Thymus (tissue), 14 donors: ENCODE results near the gene GDF3. TPM values are rescaled to one million over a fixed set of nuclear protein-coding genes. Genes with fewer than 3 reads are reported as not detected.
"Not testable (repeated sequence)": the region's sequence is repeated elsewhere in the genome, so short reads cannot be mapped to it uniquely, and the experiment has no call there.

ENCODE experiments used
- DNase-seq, 9 donors: peaks; one replicate each; pipeline ENCODE4 v3.0.0-alpha.2; 2013; ENCODE audit warnings: low spot score in 9 of 9, low read depth in 6 of 9, missing footprints in 1 of 9
- H3K27ac ChIP-seq, 2 donors: one replicate each; pipeline ENCODE4 v1.5.1; 2013; ENCODE audit warnings: control low read depth in 1 of 2, low read depth in 1 of 2, low read length in 1 of 2, mild to moderate bottlenecking in 1 of 2, moderate library complexity in 1 of 2
- H3K27me3 ChIP-seq, 2 donors: one replicate each; pipeline ENCODE4 v1.5.1; 2013; ENCODE audit warnings: low read length in 1 of 2; ENCODE audit not compliant: control insufficient read depth in 2 of 2, insufficient read depth in 1 of 2
- H3K36me3 ChIP-seq, 2 donors: one replicate each; pipeline ENCODE4 v1.5.1; 2013; ENCODE audit warnings: low read length in 1 of 2, mild to moderate bottlenecking in 1 of 2, moderate library complexity in 1 of 2; ENCODE audit not compliant: control insufficient read depth in 2 of 2, insufficient read depth in 2 of 2
- H3K4me1 ChIP-seq, 2 donors: one replicate each; pipeline ENCODE4 v1.5.1; 2013; ENCODE audit warnings: low read length in 2 of 2; ENCODE audit not compliant: control insufficient read depth in 2 of 2, insufficient read depth in 2 of 2
- H3K4me3 ChIP-seq, 2 donors: one replicate each; pipeline ENCODE4 v1.5.1; 2013; ENCODE audit warnings: low read length in 2 of 2, control low read depth in 1 of 2, mild to moderate bottlenecking in 1 of 2
- H3K9me3 ChIP-seq, 2 donors: one replicate each; pipeline ENCODE4 v1.5.1; 2013; ENCODE audit warnings: low read length in 1 of 2, mild to moderate bottlenecking in 1 of 2; ENCODE audit not compliant: control insufficient read depth in 2 of 2, insufficient read depth in 1 of 2
- WGBS: extraction: QIAGEN DNeasy Blood & Tissue Kit; methylation state at CpG from one replicate; pipeline ENCODE4 v1.1.7; 2013; 5-methylcytosine and 5-hydroxymethylcytosine counted together
- long read RNA-seq, 10 donors: transcript quantifications; one replicate each; lab custom pipeline, GENCODE V29; 2026
- polyA plus RNA-seq: library from polyadenylated mRNA; stranded (reverse); fragments of 200-250 nt; gene quantifications from one replicate; pipeline ENCODE4 v1.2.3, GENCODE V29; 2013
- total RNA-seq: library from RNA; stranded (reverse); fragments of 120-200 nt; gene quantifications from one replicate; pipeline ENCODE4 v1.2.4, GENCODE V29; 2013
- donor health status: healthy.

The GDF3 gene
- total RNA-seq (0.24 TPM), polyA plus RNA-seq (0.37 TPM)
- long read RNA-seq, donor 1 = 0 reads
- long read RNA-seq, donor 2 = 0 reads
- long read RNA-seq, donor 3 = 0 reads
- long read RNA-seq, donor 4 = 0 reads
- long read RNA-seq, donor 5 = 0 reads
- long read RNA-seq, donor 6 = 0 reads
- long read RNA-seq, donor 7 = 0 reads
- long read RNA-seq, donor 8 = 0 reads
- long read RNA-seq, donor 9 = 0 reads
- long read RNA-seq, donor 10 = 0 reads

GRCh38 chr12:7695566-7696197 is at the start of gene GDF3:
Gene GDF3, minus strand, starts transcription at chr12:7695775. Its CDS starts 47 bp downstream, at chr12:7695728.
- H3K4me3 ChIP-seq = no peak within 1 kb of the TSS
- no peaks in the 10 kb centered on the region for H3K9me3 ChIP-seq
- no peaks in the 10 kb centered on the region for H3K4me1 ChIP-seq
- WGBS = 45% methylated on average over 7 of the region's 7 CpGs
- H3K36me3 ChIP-seq = no peaks in the 10 kb centered on the region
- no peaks in the 10 kb centered on the region for H3K27me3 ChIP-seq
- DNase-seq = no peak
- no peak within 1 kb of the TSS for H3K27ac ChIP-seq

GRCh38 chr12:7732993-7733392 is 37.4 kb upstream of the GDF3 start:
- Histone ChIP-seq H3K36me3 (no peaks in the 10 kb centered on the region), H3K4me1 (no peaks in the 10 kb centered on the region), H3K27me3 (no peaks in the 10 kb centered on the region), H3K9me3 (no peaks in the 10 kb centered on the region), H3K4me3 (no peak overlapping the region), H3K27ac (no peak overlapping the region)
- DNase-seq = no peak
- 66% methylated on average over 3 of the region's 3 CpGs for WGBS

GRCh38 chr12:7731486-7731885 is 35.9 kb upstream of the GDF3 start:
- H3K27me3 ChIP-seq = no peaks in the 10 kb centered on the region
- WGBS = 71% methylated on average over 5 of the region's 5 CpGs
- no peak overlapping the region for H3K4me3 ChIP-seq
- H3K36me3 ChIP-seq = no peaks in the 10 kb centered on the region
- DNase-seq = no peak
- no peak overlapping the region for H3K27ac ChIP-seq
- H3K4me1 ChIP-seq = no peaks in the 10 kb centered on the region
- no peaks in the 10 kb centered on the region for H3K9me3 ChIP-seq

- H3K27me3 ChIP-seq, DNase-seq: not testable (repeated sequence)
These were observed 35.4 kb upstream of the GDF3 start for GRCh38 chr12:7730984-7731383.

DNA sequence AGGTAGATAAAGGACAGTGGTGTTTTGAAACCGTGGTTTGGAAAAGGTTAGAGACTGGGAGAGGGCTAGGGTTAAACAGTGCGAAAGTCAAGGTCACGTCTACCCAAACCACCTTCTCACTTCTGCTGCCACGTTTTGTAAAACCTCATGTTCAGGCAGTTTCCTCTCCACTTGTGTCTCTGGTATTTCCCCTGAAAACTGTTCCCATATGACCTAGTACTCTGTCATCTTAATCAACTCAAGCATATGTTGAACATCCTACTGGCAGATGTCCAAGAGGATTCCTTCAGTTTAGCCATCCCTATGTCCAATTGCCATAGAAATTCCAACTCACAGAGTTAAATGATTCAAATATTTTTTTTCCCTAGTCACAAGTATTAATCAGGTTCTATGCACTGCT is 34.2 kb upstream of the GDF3 start:
- H3K4me3 ChIP-seq = no peak overlapping the region
- no peaks in the 10 kb centered on the region for H3K9me3 ChIP-seq
- 36% methylated on average over 4 of the region's 4 CpGs for WGBS
- H3K27me3 ChIP-seq = no peaks in the 10 kb centered on the region
- H3K4me1 ChIP-seq = no peaks in the 10 kb centered on the region
- H3K27ac ChIP-seq = no peak overlapping the region
- DNase-seq = no peak
- no peaks in the 10 kb centered on the region for H3K36me3 ChIP-seq

More at GRCh38 chr12:7730984-7731383, 35.4 kb upstream of the GDF3 start:
- not testable (repeated sequence) for H3K4me1 ChIP-seq, H3K36me3 ChIP-seq, H3K9me3 ChIP-seq, H3K27ac ChIP-seq, H3K4me3 ChIP-seq

- Histone ChIP-seq H3K4me3 (no peak overlapping the region), H3K9me3 (no peaks in the 10 kb centered on the region), H3K27ac (no peak overlapping the region), H3K27me3 (no peaks in the 10 kb centered on the region), H3K4me1 (no peaks in the 10 kb centered on the region), H3K36me3 (no peaks in the 10 kb centered on the region)
- no peak for DNase-seq
- 87% methylated on average over 3 of the region's 3 CpGs for WGBS
These were observed 28.4 kb upstream of the GDF3 start for GRCh38 chr12:7723926-7724325.

DNA sequence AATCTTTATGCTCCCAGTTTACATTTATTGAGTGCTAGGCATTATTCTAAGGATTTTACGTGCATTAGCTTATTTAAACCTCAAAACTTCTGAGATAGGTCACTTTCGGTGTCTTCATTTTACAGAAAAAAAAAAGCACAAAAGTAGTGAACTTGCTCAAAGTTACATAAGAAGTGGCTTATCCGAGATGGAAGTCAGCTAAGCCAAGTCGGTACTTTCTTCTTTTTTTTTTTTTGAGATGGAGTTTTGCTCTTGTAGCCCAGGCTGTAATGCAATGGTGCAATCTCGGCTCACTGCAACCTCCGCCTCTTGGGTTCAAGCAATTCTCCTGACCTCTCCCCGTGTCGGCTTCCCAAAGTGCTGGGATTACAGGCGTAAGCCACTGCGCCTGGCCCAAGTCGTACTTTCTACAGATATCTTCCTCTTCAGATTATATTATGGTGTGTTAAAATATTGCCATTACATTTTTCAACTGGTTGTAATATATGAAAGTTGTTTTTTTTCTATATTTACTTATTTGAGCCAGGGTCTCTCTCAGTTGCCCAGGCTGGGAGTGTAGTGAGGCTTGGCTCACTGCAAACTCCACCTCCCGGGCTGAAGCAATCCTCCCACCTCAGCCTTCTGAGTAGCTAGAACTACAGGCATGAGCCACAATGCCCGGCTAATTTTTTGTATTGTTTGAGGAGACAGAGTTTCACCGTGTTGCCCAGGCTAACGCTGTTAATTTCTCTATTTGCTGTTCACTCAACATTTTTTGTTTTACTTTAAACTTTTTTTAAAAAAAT is 24.6 kb upstream of the GDF3 start:
- no peak overlapping the region for H3K27ac ChIP-seq
- no peaks in the 10 kb centered on the region for H3K36me3 ChIP-seq
- DNase-seq = no peak
- H3K9me3 ChIP-seq = no peaks in the 10 kb centered on the region
- no peak overlapping the region for H3K4me3 ChIP-seq
- H3K27me3 ChIP-seq = no peaks in the 10 kb centered on the region
- 83% methylated on average over 15 of the region's 15 CpGs for WGBS
- H3K4me1 ChIP-seq = no peaks in the 10 kb centered on the region

DNA sequence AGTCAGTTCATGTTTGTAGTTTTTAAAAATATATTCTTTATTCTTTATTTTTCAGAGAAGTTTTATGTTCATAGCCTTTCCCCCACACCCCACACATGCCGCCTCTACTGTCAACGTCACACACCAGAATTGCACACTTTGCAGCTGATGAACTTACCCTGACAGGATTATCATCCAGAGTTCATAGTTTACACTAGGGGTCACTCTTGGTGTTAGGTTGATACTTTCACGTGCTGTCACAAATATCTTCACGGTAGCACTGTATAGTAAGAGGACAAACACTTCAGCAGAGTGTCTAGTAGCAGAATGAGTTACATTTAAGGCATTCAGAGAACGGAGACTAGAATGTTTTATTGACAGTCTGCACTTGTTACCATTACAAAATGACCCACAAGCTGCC is 20.8 kb upstream of the GDF3 start:
- H3K27me3 ChIP-seq = no peaks in the 10 kb centered on the region
- H3K4me1 ChIP-seq = no peaks in the 10 kb centered on the region
- no peak overlapping the region for H3K27ac ChIP-seq
- H3K36me3 ChIP-seq = no peaks in the 10 kb centered on the region
- no peak overlapping the region for H3K4me3 ChIP-seq
- no peaks in the 10 kb centered on the region for H3K9me3 ChIP-seq
- no peak for DNase-seq
- 47% methylated on average over 5 of the region's 5 CpGs for WGBS

DNA sequence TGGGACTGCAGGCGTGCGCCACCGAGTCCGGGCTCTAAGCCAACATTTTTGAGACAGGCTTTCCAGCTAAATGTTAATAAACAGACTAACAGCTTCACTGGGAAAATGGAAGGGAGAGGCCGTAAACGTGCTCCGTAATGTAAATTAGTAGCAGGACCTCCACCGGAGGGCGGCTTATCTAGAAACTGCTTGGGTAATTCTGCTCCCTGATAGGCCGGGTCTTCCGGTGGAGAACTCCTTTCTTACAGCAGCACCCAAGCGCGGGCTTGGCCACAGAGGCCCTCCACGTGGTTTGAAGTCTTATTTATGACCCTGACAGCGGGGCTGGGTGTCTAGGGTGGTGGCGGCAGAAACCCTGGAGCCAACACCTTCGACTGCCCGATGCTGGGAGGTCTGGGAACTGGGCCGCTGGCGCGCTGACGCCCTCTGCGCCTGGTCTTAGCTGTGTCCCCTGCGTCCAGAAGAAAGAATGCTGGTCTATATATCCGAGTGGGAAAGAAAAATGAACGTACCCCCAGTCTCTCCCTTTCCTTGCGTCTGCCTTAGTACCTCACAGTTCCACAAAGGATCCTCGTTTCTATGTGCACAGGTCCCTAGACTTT is 17.4 kb upstream of the GDF3 start:
- no peak for DNase-seq
- no peak overlapping the region for H3K27ac ChIP-seq
- H3K4me1 ChIP-seq = no peaks in the 10 kb centered on the region
- H3K9me3 ChIP-seq = no peaks in the 10 kb centered on the region
- no peaks in the 10 kb centered on the region for H3K27me3 ChIP-seq
- no peak overlapping the region for H3K4me3 ChIP-seq
- H3K36me3 ChIP-seq = no peaks in the 10 kb centered on the region
- 96% methylated on average over 28 of the region's 28 CpGs for WGBS
